Measurements from ENCODE around the gene COMP. TPM values are rescaled to one million over a fixed set of nuclear protein-coding genes. Genes with fewer than 3 reads are reported as not detected.

The COMP gene
- total RNA-seq, 1 experiment from 2014 or later, result 0.16 TPM

DNA sequence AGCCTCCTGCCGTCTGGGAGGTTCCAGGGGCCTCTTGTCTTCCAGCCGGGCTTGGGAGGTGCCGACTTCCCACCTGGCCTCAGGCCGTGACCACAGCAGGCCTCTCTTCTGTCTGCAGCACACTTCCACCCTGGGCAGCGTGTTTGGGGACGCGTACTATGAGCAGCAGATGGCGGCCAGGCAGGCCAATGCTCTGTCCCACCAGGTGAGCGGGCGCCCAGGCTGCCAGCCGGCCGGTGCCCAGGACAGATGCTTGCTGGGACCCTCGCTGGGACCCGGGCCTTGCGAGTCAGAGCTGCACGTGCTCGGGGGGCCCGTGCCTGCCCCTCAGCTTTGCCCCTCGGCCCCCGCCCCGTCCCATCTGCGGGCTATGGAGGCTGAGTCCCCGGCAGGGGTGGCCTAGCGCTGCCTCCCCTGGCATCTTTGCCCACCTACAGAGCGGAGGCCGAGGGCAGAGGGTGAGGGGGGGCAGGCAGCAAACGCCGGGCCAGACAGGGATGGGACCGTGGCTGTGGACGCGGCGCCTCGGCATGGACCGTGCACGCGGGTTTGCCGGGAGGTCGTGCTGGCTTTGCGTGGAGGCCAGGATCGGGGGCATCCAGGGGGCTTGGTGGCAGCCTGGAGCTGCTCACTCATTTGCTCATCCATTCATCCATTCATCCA lies 16.2 kb downstream of the COMP start:
- Histone ChIP-seq H3K36me3 (ENCODE audit: control insufficient read depth, insufficient read depth, low read length) (no peaks in the 10 kb centered on the region), H3K27me3 (replicated peaks; ENCODE audit: control insufficient read depth, insufficient read depth, low read length) (no peaks in the 10 kb centered on the region; the same call in 1 of the 2 replicates), H3K4me3 (ENCODE audit: low read depth, low read length) (no peak overlapping the region), H3K9me3 (no peaks in the 10 kb centered on the region), H3K4me1 (no peaks in the 10 kb centered on the region)
- no peak for DNase-seq
- no peaks in the 10 kb centered on the region for H3K9me3 Mint-ChIP-seq (ENCODE audit: unreplicated experiment)
- H3K27ac Mint-ChIP-seq (ENCODE audit: unreplicated experiment), result no peak overlapping the region
- intact Hi-C loops (cut with micrococcal nuclease; ENCODE audit: unreplicated experiment), result no loop called here
- CTCF ChIA-PET, result no interaction called here
- no TSS peak for BruUV-seq (replicated peaks)
- no peak overlapping the region for H3K4me3 Mint-ChIP-seq (ENCODE audit: unreplicated experiment)
- peaks cover 22% of the 10 kb centered on the region for H3K36me3 Mint-ChIP-seq (ENCODE audit: insufficient read depth, unreplicated experiment)
- POLR2A ChIA-PET, result no interaction called here
- H3K27me3 Mint-ChIP-seq (ENCODE audit: insufficient read depth, unreplicated experiment), result no peaks in the 10 kb centered on the region
- TF ChIP-seq, protein P1, sequence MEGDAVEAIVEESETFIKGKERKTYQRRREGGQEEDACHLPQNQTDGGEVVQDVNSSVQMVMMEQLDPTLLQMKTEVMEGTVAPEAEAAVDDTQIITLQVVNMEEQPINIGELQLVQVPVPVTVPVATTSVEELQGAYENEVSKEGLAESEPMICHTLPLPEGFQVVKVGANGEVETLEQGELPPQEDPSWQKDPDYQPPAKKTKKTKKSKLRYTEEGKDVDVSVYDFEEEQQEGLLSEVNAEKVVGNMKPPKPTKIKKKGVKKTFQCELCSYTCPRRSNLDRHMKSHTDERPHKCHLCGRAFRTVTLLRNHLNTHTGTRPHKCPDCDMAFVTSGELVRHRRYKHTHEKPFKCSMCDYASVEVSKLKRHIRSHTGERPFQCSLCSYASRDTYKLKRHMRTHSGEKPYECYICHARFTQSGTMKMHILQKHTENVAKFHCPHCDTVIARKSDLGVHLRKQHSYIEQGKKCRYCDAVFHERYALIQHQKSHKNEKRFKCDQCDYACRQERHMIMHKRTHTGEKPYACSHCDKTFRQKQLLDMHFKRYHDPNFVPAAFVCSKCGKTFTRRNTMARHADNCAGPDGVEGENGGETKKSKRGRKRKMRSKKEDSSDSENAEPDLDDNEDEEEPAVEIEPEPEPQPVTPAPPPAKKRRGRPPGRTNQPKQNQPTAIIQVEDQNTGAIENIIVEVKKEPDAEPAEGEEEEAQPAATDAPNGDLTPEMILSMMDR (IDR thresholded peaks at IDR 0.05; ENCODE audit: insufficient read depth in 1 of 2, low read depth in 1 of 2, low read length in 1 of 2, severe bottlenecking in 1 of 2, unreplicated experiment in 1 of 2), result no peak
- no peaks in the 10 kb centered on the region for H3K4me1 Mint-ChIP-seq (ENCODE audit: low read depth, unreplicated experiment)

DNA sequence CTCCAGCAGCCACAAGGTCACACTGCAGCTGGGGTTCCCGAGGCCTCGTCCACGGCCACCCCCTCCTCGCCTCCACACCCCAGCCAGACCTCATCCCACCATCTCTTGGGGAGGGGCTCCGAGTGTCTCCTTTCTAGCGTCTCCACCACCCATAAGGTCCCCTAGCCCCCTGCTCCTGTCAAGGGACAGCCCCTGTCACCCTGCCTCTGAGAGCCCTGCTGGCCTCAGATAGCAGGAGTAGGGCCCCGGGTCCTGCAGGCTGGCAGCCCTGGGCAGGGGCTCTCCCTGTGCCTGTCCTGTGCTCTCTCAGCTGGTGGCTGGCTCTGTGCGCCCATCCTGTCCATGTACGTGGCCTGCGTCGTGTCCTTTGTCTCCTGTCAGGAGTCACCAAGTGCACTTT lies 17.0 kb downstream of the COMP start:
- Mint-ChIP-seq H3K9me3 (ENCODE audit: unreplicated experiment) (no peaks in the 10 kb centered on the region), H3K4me3 (ENCODE audit: unreplicated experiment) (no peak overlapping the region), H3K27me3 (ENCODE audit: insufficient read depth, unreplicated experiment) (no peaks in the 10 kb centered on the region), H3K27ac (ENCODE audit: unreplicated experiment) (no peak overlapping the region), H3K36me3 (ENCODE audit: insufficient read depth, unreplicated experiment) (peaks cover 22% of the 10 kb centered on the region), H3K4me1 (ENCODE audit: low read depth, unreplicated experiment) (no peaks in the 10 kb centered on the region)
- TF ChIP-seq, protein P1 (IDR thresholded peaks at IDR 0.05; ENCODE audit: insufficient read depth in 1 of 2, low read depth in 1 of 2, low read length in 1 of 2, severe bottlenecking in 1 of 2, unreplicated experiment in 1 of 2), result no peak
- BruUV-seq (replicated peaks), result no TSS peak
- Histone ChIP-seq H3K36me3 (ENCODE audit: control insufficient read depth, insufficient read depth, low read length) (no peaks in the 10 kb centered on the region), H3K9me3 (no peaks in the 10 kb centered on the region), H3K27me3 (replicated peaks; ENCODE audit: control insufficient read depth, insufficient read depth, low read length) (no peaks in the 10 kb centered on the region; the same call in 1 of the 2 replicates), H3K4me1 (no peaks in the 10 kb centered on the region), H3K4me3 (ENCODE audit: low read depth, low read length) (no peak overlapping the region)
- intact Hi-C loops (cut with micrococcal nuclease; ENCODE audit: unreplicated experiment), result no loop called here
- no peak for DNase-seq
- ChIA-PET POLR2A (no interaction called here), CTCF (no interaction called here)

DNA sequence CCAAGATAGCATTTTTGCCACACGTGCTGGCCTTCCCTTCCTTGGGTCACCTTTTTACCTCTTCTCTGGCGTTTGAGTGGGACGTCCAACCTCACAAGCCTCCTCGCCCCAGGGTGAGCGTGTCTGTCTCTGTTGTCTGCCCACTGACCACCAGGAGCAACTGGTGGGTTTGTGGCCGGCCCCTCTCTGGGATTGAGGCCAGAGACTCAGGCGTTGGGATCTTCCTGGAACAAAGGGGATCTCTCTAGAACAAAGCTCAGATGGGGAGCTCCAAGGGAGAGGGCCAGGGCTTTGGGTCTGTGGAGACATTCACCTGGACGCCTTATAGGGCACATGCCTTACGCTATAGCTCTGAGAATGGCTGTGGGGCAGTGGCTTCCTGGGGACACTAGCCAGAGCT lies 17.4 kb downstream of the COMP start:
- Histone ChIP-seq H3K4me3 (ENCODE audit: low read depth, low read length) (no peak overlapping the region), H3K4me1 (no peaks in the 10 kb centered on the region), H3K36me3 (ENCODE audit: control insufficient read depth, insufficient read depth, low read length) (no peaks in the 10 kb centered on the region), H3K27me3 (replicated peaks; ENCODE audit: control insufficient read depth, insufficient read depth, low read length) (no peaks in the 10 kb centered on the region), H3K9me3 (no peaks in the 10 kb centered on the region)
- Mint-ChIP-seq H3K36me3 (ENCODE audit: insufficient read depth, unreplicated experiment) (peaks cover 22% of the 10 kb centered on the region), H3K4me1 (ENCODE audit: low read depth, unreplicated experiment) (no peaks in the 10 kb centered on the region), H3K27me3 (ENCODE audit: insufficient read depth, unreplicated experiment) (no peaks in the 10 kb centered on the region), H3K9me3 (ENCODE audit: unreplicated experiment) (no peaks in the 10 kb centered on the region), H3K4me3 (ENCODE audit: unreplicated experiment) (no peak overlapping the region), H3K27ac (ENCODE audit: unreplicated experiment) (no peak overlapping the region)
- TF ChIP-seq, protein P1 (IDR thresholded peaks at IDR 0.05; ENCODE audit: insufficient read depth in 1 of 2, low read depth in 1 of 2, low read length in 1 of 2, severe bottlenecking in 1 of 2, unreplicated experiment in 1 of 2), result no peak
- no peak for DNase-seq
- CTCF ChIA-PET, result interaction anchor here (0.6 to 1.3 kb wide), 2 partner anchors 73 to 90 kb away, joined by 3 read pairs; no protein-coding TSS in a partner anchor
- no TSS peak for BruUV-seq (replicated peaks)
- POLR2A ChIA-PET, result no interaction called here
- intact Hi-C loops (cut with micrococcal nuclease; ENCODE audit: unreplicated experiment), result no loop called here

Measured in Caco-2 (cell line).